Activated CD4-positive, alpha-beta T cell treated with anti-CD3 and anti-CD28 coated beads for 24 hours (primary cell): ENCODE results near the gene CACNA1G.

Source experiments
- DNase-seq, 2 donors: peaks; one replicate each; pipeline ENCODE4 v3.0.0-alpha.2; 2020; ENCODE audit warnings: low read depth in 2 of 2

Gene CACNA1G

GRCh38 chr17:50588391-50589049 lies 28.0 kb downstream of the CACNA1G start:
- DNase-seq, result no peak

GRCh38 chr17:50589095-50589705 lies 28.7 kb downstream of the CACNA1G start:
- no peak for DNase-seq

GRCh38 chr17:50590946-50591737 lies 30.6 kb downstream of the CACNA1G start:
- no peak for DNase-seq

GRCh38 chr17:50593321-50593720 lies 32.8 kb downstream of the CACNA1G start:
- DNase-seq, result no peak

DNA sequence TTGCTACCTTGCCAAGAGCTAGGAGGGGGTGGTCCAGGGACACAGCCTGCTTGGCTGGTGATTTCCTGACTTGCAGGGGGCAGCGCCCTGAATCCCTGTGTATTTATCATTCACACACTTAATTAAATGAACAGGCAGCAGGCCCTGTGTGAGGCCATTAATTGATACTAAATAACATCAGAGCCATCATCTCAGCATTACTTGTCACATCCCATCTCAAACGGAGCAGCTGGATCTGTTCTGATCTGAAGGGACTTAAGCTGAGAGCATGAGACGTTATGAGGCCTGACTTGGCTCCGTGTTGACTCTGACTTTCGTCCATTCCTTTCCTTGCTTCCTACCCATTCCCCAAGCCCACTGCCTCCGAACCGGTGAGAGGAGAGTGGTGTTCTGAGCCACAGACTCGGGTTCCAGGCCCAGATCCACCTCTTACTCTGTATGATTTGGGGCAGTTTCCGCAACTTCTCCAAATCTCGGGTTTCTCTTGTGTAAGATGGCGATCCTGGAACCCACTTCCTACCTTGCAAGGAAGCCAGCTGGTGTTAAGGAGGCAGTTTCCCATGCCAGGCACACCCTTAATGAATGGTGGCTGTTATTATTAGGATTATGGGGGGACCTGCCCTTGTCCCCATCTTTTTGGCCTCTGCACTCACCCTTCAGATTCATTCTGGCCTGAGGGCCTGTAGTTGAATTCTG lies 33.8 kb downstream of the CACNA1G start:
- no peak for DNase-seq

DNA sequence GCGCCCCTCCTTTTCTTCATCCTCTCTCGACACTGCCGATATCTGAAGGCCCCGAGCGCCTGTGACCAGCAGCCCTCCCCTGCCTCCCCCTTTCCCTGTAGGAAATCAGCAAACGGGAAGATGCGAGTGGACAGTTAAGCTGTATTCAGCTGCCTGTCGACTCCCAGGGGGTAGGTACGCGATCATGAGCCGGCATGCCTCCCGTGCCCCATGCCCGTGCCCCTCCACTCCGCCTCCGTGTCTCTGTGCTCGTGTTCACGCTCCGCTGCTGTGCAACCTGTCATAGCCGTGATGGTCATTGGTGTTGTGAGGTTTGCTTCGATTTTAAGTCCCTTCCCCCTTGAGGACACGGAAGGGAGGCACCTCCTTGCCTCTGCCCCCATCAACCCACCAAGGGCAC lies 34.4 kb downstream of the CACNA1G start:
- DNase-seq, result no peak

GRCh38 chr17:50596191-50597037 lies 35.9 kb downstream of the CACNA1G start:
- no peak for DNase-seq

- no peak for DNase-seq
These were observed 38.0 kb downstream of the CACNA1G start for GRCh38 chr17:50598487-50598886.

DNA sequence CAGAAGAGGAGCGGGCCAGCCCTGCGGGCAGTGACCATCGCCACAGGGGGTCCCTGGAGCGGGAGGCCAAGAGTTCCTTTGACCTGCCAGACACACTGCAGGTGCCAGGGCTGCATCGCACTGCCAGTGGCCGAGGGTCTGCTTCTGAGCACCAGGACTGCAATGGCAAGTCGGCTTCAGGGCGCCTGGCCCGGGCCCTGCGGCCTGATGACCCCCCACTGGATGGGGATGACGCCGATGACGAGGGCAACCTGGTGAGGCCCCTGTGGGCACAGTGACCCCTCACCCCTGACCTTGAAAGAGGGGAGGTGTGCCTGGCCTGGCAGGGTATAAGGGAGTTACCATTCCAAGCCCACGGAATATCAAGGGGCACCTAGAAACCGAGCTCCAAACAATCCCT lies 39.1 kb downstream of the CACNA1G start:
- no peak for DNase-seq

- no peak for DNase-seq
These were observed 41.4 kb downstream of the CACNA1G start for GRCh38 chr17:50601823-50602375.

- no peak for DNase-seq
These were observed 42.3 kb downstream of the CACNA1G start for GRCh38 chr17:50602836-50603235.

DNA sequence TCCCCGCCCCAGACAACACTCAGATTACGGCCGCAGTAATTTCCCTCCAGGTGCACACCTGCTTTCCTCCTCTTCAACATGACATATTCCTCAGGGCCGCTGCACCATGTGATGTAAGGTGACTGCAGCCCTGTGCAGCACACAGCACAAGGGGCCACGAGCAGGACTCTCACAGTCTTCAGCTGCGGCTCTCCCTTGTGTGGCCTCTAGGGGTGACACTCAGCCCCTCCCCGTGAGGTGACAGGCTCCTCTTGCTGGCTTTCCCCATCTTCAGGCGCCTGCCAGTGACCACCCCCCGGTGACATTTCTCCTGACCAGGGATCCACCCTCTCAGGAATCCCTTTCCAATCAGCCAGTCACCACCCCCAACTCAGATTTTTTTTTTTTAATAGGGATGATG lies 42.8 kb downstream of the CACNA1G start:
- DNase-seq, result no peak

- no peak for DNase-seq
These were observed 44.0 kb downstream of the CACNA1G start for GRCh38 chr17:50604513-50604912.

- DNase-seq, result no peak
These were observed 44.9 kb downstream of the CACNA1G start for GRCh38 chr17:50605429-50605828.

DNA sequence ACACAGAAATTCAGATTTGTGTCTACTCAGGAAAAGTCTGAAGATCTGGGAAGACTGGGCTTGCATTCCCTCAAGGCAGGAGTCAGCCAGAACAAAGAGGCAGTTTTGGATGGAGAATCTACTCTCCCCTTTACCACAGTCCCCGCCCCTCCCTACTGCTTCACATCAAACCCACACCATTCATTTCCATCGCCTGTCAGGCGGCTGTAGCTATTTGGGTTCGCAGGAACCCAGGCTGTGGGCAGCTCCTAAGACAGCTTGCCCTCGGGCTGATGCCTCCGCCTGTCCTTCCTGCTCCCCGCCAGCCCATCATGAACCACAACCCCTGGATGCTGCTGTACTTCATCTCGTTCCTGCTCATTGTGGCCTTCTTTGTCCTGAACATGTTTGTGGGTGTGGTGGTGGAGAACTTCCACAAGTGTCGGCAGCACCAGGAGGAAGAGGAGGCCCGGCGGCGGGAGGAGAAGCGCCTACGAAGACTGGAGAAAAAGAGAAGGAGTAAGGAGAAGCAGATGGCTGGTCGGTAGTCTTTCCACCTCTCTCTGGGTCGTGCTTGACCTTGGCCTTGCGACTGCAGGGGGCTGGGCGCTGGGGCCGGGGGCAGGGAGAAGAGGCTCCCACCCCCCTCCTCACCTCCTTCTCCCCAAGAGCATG lies 47.1 kb downstream of the CACNA1G start:
- no peak for DNase-seq

DNA sequence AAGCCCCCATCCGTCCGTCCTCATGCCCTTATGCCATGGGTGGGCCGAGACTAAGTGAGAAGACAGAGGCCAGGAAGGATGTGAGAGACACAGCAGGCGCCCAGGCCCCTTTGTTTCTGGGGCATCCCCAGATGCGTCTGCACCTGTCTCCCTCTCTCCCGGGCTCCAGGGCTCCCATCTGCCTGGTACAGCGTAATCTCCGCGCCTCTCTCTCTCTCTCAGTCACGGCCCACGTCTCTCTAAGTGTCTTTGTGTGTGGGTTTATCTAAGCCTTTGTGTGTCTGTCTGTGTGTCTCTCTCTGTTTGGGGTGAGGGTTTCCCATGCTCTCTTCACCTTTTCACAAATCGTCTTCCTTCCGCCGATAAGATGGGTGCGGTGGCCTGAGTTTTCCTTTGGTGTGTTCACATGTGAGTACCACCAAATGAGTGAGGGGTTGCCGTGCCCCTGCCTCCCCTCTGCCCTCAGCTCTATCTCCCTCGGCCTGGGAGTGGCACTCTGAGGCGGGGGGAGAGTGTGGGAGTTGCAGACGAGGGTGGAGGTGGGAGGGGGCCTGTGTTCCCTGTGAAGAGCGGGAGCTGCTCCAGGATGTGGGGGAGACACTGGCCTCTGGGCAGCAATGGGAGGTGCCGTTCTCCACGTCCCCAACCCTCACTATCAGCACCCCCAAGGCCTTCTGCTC lies 48.3 kb downstream of the CACNA1G start:
- no peak for DNase-seq

GRCh38 chr17:50609380-50610074 lies 49.0 kb downstream of the CACNA1G start:
- DNase-seq, result no peak

GRCh38 chr17:50611634-50612033 lies 51.1 kb downstream of the CACNA1G start:
- no peak for DNase-seq

GRCh38 chr17:50612281-50612680 lies 51.8 kb downstream of the CACNA1G start:
- no peak for DNase-seq
